Hair follicular keratinocyte (primary cell): ENCODE measurements around the gene SIGMAR1. TPM values are rescaled to one million over a fixed set of nuclear protein-coding genes. Genes with fewer than 3 reads are reported as not detected.

Experiments
- total RNA-seq: library from RNA; depleted of rRNA; stranded (reverse); fragments of >200 nt; gene quantifications from 2 replicates; pipeline ENCODE4 v1.2.3, GENCODE V29; 2015

The SIGMAR1 gene
- total RNA-seq: 197 and 248 TPM in 2 replicates

DNA sequence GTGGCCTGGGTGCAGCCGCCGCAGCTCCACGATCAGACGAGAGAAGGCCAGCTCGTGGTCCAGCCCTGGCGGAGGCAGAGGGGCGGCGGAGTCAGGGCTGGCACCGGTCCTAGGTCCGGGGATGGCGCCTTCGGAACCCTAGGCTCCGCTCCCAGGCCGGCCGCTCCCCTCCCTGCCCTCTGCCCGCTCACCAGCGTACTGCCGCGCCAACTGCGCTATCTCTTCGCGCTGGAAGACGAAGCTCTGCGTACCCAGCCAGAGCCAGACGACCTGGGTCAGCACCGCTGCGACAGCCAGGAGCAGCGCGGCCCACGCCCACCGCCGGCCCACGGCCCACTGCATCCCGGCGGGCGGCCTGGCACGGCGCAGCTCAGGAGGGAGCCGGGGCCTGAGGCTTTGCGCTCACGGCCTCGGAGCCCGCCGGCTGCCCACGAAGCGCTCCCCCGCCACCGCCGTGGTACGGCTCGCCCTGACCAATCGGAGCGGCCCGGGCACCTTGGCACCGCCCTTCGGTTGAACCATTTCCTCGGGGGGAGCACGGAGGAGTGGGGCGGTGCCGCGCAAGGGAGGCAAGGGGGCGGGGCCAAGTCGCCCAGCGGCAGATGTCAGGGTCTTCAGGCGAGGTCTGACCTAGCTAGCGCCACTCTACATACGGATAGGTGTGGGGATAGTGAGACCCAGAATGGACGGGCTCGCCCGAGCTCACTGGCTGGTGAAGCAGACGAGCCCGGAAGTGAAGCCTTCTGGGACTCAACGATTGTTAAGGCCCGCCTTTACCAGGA is at the start of gene SIGMAR1:
Gene SIGMAR1 (minus strand): TSS at position 432 of the 782 bp plus-strand sequence. CDS start 90 bp downstream, at position 342.

DNA sequence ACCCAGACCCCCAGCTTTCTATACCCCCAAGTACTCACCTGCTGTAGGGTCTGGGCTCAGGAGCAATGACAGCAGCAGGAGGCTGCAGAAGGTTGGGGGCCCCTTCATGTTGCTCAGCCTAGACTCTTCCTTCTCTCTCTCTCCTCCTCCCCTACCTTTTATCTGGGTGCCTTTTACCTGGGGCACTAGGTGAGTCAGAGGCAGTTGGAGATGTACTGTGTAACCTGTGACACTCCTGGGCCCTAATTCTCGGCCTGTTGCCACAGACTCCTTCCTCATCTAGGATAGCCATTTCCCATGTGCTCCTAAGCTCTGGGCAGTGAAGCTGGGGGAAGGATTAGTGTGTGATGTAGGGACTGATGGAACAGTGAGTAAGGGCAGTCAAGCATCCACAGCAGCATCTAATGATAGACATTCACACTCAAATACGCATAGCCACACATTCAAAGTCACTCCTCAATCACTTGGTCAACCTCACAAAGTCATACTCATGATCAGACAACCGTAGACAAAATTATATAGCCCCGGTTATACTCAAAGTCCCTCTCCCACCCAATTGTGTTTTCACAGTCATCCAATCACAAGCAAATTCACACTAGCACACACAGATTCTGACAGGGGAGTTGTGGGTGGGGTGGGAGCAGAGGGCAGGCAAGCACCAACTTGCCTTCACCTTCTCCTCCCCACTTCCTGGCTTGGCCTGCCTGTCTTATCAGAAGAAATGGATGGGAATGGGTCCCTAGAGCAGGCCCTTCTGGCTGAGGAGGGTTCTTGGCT is 25.1 kb upstream of the SIGMAR1 start, which contains the start of gene CCL27:
Gene CCL27 (minus strand): TSS at position 132 of the 777 bp plus-strand sequence. CDS start 24 bp downstream, at position 108.

DNA sequence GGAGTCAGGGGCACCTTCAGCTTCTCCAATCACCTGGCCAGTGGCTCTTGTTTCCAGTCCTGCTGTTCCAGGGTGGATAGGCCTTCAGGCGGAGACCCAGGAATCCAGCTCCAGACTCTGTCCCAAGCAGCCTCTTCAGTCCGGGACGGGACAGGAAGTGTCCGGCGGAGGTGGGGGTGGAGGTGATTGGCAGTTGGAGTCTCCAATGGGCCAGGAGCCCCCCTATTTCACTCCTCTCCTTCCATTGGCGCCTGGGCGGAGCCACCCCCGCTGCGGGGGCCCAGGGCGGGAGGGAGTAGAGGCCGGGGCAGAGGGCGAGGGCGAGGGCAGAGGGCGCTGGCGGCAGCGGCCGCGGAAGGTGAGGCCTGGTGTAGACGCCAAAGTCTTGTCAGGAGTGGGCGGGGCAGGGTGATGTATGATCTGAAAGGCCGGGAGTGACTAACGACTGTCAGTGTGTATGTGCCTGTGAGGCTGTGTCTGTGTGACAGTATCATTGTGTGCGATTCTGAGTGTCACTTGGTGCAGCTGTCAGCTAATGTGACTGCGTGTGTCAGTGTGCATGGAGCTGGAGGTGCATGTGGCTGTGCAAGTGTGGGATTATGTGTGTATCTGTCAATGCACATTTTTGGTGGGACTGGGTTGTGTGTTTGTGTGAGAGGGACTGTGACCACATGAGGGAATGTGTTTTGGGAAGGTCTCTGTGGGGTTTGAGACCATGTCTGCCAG is 14.5 kb upstream of the SIGMAR1 start, which contains the start of gene IL11RA:
Gene IL11RA (plus strand): TSS at position 310 of the 726 bp plus-strand sequence. CDS start 3,033 bp downstream, outside the sequence.

DNA sequence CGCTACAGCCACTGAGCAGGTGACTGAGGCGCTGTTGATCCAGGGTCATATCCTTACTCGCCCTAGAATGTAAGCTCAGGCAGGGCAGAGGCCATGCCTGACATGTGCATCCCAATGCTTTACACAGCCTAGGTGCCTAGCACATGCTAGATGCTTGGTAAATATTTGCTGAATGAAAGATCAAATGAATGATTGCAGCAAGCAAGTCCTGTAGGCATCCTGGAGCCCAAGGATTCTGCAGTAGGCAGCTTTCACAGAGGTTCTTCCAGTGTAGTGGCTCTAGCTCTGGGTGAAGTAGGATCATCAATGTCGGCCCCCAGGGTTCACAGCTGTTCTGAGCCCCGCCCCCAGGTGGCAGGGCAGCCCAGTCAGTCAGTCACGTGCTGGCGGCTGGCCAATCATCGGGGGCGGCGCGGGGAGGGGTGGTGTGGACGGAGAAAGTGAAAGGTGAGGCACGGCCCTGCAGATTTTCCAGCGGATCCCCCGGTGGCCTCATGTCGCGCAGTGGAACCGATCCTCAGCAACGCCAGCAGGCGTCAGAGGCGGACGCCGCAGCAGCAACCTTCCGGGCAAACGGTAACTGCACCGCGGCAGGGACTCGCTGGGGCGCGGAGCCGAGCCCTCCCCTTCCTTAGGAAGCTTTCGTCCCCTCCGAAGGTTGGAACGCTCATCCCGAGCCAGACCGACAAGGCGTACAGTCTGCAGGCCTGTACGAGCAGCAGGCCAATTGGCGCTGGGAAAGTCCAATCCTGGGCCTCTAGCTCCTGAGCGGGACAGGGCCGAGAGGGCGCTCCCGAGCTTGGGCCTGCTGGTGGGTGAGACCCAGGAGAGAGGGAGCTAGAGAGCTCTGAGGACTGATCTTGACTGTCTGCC is 8.9 kb upstream of the SIGMAR1 start, which contains the start of gene GALT:
Gene GALT (plus strand): TSS at position 465 of the 873 bp plus-strand sequence. CDS start 30 bp downstream, at position 495.

DNA sequence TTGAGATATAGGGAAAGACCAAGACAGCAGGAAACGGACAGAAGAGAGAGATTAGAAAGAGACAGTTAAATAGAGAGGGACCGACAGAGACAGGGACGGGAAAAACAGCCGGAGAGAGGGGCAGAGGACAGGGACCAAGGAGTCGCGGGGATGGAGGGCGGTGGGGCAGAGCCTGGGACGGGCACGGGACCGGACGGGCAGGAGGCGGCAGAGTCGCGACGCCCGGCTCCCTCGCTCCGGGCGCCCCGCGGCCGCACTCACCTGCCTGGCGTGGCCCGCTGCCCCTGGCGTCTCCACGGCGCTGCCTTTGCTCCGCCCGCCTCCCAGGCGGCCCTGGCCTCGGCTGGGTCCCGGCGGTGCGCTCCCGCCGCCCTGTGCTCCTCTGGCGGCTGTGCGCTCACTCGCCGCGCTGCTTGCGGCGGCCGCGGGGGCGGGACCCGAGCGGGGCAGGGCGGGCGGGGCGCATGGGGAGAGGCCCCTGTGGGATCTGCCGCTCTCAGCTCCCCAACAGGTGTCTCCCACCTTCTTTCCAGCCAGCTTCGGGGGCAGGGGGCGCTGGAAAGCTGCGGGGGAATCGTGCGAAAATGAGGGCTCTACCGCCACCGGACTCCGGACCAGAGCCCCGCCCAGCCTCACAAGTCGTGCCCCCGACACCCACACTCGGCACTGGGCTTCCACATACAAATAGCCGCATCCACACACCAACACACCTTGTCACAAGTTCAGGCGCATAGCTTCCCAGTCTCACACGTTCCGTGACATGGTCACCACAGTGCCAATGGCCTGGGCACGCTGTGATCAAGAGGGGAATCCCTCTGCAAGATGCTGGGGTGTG is 8.7 kb downstream of the SIGMAR1 start, which contains the start of gene ARID3C:
Gene ARID3C (minus strand): TSS at position 411 of the 835 bp plus-strand sequence. CDS start 1,052 bp downstream, outside the sequence.

DNA sequence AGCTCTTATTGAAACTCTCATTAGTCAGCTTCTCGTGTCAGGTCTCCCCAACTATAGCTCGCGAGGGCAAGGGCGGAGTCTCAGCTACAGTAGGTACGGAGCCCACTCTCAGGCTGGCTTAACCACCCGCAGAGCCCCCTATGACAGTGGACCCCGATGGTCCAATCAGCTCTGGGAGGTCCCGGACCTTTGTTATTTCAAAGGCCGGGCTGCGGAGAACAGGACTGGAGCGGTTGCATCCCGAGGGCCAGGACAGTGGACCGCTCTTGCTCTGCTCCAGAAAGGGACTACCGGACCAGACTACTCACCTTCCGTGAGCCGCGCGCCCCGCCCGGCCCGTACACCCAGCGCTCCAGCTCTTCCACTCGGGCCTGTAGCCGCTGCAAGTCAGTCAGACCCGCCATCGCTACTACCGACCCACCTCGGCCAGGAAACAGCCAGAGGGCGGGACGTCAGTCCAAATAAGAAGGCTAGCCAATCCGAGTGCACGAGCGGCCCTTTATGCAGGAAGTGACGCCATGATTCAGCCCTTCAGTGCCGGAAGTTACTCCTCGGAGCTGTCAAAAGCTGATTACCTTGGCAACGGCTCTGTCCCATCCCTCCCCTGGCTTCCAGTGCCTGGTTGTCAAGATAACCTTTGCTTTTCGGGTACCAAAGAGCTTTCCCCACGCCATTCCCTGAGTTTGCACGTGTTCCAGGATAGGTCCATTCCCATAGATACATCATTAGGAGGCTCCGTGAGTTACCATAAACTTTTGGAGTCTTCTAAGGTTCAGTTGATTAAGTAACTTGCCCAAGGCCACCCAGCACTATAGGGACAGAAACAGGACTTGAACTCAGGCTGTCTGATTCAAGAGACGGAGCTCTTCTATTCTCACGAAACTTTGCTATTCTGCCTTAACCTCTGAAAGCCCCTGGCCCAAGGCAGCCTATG is 17.3 kb downstream of the SIGMAR1 start, which contains the start of gene DCTN3:
Gene DCTN3 (minus strand): TSS at position 435 of the 934 bp plus-strand sequence. CDS start 31 bp downstream, at position 404.

DNA sequence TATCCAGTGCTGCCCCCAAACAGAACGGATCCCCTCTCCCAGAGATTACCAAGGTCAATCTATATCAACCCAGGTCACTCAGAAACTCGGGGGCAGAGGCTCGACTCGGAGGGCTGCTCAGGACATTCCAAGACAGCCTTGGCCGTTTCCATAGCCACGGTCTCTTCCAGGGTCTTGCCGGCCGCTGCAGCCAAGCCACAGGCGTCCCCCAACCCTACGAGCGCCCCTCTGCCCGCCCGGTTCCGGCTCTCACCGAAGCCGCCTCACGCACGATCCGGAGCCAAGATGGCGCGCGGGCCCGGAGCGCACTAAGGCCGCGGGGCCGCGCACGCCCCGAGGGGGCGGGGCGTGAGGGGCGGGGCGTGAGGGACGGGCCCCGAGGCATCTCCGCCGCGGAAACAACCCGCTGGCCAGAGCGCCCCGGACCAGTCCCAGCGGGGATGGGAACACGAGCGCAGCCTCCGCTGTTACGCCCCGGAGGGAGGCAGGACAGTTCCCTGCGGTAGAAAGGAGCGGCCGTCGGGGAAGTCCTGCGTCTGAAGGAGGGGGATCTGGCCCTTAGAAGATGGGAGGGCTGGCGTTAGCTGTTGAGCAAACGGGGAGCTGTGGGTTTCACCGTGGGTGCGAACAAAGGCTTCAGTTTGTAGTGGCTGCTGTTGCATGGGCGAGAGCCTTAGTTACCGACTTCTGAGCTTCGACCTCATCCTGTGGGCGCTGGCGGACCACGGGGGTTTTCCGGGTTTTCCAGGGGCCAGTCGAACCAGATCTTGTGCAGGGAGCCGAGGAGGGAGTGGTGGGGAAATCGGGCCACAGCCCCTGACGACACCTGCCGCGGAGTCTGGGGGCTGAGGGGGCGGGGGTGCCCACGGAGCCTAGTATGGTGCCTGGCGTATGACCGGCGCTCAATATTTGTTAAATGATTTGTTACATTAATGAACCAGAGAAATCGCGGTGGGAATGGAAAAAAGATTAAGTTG is 25.5 kb downstream of the SIGMAR1 start, which contains the start of gene RPP25L:
Gene RPP25L (minus strand): TSS at position 287 of the 977 bp plus-strand sequence. CDS start 801 bp downstream, outside the sequence.

DNA sequence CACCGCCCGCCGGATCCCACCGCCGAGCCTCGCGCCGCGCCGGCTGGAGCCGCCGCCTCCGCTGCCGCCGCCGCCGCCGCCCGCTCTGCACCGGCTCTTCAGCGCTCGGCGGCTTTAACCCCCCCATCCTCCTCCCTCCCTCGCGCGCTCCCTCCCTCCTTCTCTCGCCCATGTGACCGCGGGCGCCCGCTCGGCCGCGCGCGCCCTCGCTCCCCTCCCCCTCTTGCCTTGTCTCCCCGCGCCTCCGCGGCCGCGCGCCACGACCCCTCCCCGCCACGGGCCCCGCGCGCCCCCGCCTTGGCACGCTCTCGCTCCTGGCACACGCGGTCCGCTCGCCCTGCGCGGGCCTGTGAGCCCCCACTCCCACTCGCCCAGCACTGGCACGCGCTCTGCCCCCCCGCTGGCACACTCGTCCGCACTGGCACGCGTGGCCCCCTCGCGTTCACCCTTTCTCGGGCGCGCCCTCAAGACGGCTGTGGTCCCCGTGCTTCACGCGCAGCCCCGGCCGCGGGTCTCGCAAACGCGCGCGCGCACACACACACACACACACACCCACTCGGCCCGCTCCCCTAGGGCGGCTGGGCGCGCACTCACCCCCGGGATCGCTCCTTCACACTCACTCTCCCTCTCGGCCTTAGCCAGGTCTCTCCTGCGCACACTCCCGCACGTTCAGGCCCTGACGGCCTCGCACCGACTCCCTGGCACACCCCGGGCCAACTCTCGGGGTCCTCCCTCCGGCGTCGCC is 47.8 kb downstream of the SIGMAR1 start, which contains the start of gene CNTFR:
Gene CNTFR (minus strand): TSS at position 89 of the 745 bp plus-strand sequence. CDS start 20,743 bp downstream, outside the sequence.

Other genes starting within 250 kb of the SIGMAR1 start
- 8.5 and 10.7 TPM in 2 replicates for gene FAM219A, start 179.2 kb downstream of the SIGMAR1 start, total RNA-seq
- not detected in 2 replicates for gene DNAI1, start 179.0 kb downstream of the SIGMAR1 start, total RNA-seq
- gene ENHO, start 114.8 kb downstream of the SIGMAR1 start, total RNA-seq: not detected in 2 replicates
- gene CNTFR, start 48.1 kb downstream of the SIGMAR1 start, total RNA-seq: 0.23 TPM in 1 of 2 replicates, not detected in the other
- gene RPP25L, start 25.7 kb downstream of the SIGMAR1 start, total RNA-seq: 33.7 and 42.5 TPM in 2 replicates
- gene DCTN3, start 17.3 kb downstream of the SIGMAR1 start, total RNA-seq: 132 and 150 TPM in 2 replicates
- gene ARID3C, start 8.7 kb downstream of the SIGMAR1 start, total RNA-seq: 0.31 TPM in 1 of 2 replicates, not detected in the other
- 24.7 and 39.3 TPM in 2 replicates for gene GALT, start 8.9 kb upstream of the SIGMAR1 start, total RNA-seq
- gene IL11RA, start 14.4 kb upstream of the SIGMAR1 start, total RNA-seq: 1.2 and 9.1 TPM in 2 replicates
- gene CCL27, start 24.9 kb upstream of the SIGMAR1 start, total RNA-seq: not detected in 2 replicates
- not detected in 2 replicates for gene CCL19, start 53.5 kb upstream of the SIGMAR1 start, total RNA-seq
- gene CCL21, start 72.3 kb upstream of the SIGMAR1 start, total RNA-seq: 0.31 TPM in 1 of 2 replicates, not detected in the other